ENCODE data around the gene SF3A1.

- TF ChIP-seq, protein P1, sequence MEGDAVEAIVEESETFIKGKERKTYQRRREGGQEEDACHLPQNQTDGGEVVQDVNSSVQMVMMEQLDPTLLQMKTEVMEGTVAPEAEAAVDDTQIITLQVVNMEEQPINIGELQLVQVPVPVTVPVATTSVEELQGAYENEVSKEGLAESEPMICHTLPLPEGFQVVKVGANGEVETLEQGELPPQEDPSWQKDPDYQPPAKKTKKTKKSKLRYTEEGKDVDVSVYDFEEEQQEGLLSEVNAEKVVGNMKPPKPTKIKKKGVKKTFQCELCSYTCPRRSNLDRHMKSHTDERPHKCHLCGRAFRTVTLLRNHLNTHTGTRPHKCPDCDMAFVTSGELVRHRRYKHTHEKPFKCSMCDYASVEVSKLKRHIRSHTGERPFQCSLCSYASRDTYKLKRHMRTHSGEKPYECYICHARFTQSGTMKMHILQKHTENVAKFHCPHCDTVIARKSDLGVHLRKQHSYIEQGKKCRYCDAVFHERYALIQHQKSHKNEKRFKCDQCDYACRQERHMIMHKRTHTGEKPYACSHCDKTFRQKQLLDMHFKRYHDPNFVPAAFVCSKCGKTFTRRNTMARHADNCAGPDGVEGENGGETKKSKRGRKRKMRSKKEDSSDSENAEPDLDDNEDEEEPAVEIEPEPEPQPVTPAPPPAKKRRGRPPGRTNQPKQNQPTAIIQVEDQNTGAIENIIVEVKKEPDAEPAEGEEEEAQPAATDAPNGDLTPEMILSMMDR (IDR thresholded peaks at IDR 0.05), result no peak
- no peak for TF ChIP-seq POLR2A (IDR thresholded peaks at IDR 0.05)
Measured at GRCh38 chr22:30404307-30404706, 47.6 kb upstream of the SF3A1 start.

Measured in heart left ventricle (tissue), 13 donors.